Measurements from ENCODE around the gene DSTN.
A peak's percentile ranks its signal among the peaks of the same experiment; 100 is the strongest.

DSTN gene

DNA sequence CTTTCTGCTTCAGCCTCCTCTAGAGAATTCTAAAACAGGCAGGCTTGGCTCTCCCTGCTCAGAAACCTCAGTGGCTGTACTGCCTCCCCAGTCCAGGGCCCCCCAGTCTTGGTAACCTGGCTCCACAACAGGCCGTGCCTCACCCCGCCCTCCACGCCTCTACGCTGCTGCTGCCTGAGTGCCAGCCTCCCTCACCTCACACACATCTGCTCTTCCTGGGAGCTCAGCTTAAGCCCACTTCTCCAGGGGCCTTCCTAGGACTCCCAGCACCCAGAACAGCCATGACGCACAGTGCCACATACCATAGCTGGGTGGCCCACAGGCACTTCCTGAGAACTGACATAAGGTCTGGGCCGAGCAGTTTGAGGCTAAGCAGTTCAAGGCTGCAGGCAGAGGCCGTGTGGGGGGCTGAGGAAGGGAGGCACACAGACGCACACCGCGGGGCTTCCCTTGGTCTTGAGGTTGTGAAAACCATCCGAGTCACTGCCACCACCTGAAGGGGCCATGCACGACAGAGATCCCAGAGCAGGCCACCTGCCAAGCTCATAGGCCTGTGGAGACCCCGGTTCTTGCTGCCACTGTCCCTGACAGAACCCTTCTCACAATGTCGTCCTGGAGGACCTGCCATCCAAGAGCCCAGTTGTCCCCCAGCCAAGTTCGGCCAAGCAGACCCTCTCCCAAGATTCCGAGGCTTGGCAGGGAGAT lies 42.6 kb downstream of the DSTN start:
- peak; percentile 12 for ATAC-seq
- TF ChIP-seq BACH2 (CRISPR knock-in tag; IDR thresholded peaks at IDR 0.05; ENCODE audit: borderline replicate concordance) (no peak), GLIS3 (CRISPR knock-in tag; IDR thresholded peaks at IDR 0.05) (no peak), SNAI2 (CRISPR knock-in tag; IDR thresholded peaks at IDR 0.05) (no peak), ZC3H10 (CRISPR knock-in tag; IDR thresholded peaks at IDR 0.05) (no peak), ZNF8 (CRISPR knock-in tag; IDR thresholded peaks at IDR 0.05) (no peak), OSR1 (CRISPR knock-in tag; IDR thresholded peaks at IDR 0.05) (no peak), TOX (CRISPR knock-in tag; IDR thresholded peaks at IDR 0.05; ENCODE audit: borderline replicate concordance) (no peak)
- TF ChIP-seq, protein P1, sequence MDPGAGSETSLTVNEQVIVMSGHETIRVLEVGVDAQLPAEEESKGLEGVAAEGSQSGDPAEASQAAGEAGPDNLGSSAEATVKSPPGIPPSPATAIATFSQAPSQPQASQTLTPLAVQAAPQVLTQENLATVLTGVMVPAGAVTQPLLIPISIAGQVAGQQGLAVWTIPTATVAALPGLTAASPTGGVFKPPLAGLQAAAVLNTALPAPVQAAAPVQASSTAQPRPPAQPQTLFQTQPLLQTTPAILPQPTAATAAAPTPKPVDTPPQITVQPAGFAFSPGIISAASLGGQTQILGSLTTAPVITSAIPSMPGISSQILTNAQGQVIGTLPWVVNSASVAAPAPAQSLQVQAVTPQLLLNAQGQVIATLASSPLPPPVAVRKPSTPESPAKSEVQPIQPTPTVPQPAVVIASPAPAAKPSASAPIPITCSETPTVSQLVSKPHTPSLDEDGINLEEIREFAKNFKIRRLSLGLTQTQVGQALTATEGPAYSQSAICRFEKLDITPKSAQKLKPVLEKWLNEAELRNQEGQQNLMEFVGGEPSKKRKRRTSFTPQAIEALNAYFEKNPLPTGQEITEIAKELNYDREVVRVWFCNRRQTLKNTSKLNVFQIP (CRISPR knock-in tag; IDR thresholded peaks at IDR 0.05; ENCODE audit: borderline replicate concordance, low read depth), result no peak

DNA sequence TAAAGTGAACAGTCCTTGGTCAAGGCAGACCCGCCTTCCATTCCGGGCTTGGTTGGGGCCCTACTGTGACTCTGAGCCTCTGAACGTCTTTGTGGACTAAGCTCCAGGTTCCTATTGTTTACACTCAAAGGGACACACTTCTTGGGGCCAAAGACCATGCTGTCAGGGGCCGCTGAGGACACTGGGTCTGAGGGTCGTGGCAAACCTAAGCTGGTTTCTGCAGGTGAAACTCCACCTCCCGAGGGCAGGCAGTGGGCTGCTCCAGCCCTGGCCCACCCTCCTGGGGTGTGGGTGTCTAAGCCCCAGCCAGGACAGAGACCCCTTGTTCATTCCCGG lies 43.1 kb downstream of the DSTN start:
- TF ChIP-seq, protein P2, sequence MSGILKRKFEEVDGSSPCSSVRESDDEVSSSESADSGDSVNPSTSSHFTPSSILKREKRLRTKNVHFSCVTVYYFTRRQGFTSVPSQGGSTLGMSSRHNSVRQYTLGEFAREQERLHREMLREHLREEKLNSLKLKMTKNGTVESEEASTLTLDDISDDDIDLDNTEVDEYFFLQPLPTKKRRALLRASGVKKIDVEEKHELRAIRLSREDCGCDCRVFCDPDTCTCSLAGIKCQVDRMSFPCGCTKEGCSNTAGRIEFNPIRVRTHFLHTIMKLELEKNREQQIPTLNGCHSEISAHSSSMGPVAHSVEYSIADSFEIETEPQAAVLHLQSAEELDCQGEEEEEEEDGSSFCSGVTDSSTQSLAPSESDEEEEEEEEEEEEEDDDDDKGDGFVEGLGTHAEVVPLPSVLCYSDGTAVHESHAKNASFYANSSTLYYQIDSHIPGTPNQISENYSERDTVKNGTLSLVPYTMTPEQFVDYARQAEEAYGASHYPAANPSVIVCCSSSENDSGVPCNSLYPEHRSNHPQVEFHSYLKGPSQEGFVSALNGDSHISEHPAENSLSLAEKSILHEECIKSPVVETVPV (CRISPR knock-in tag; IDR thresholded peaks at IDR 0.05), result no peak
- TF ChIP-seq, protein P3, sequence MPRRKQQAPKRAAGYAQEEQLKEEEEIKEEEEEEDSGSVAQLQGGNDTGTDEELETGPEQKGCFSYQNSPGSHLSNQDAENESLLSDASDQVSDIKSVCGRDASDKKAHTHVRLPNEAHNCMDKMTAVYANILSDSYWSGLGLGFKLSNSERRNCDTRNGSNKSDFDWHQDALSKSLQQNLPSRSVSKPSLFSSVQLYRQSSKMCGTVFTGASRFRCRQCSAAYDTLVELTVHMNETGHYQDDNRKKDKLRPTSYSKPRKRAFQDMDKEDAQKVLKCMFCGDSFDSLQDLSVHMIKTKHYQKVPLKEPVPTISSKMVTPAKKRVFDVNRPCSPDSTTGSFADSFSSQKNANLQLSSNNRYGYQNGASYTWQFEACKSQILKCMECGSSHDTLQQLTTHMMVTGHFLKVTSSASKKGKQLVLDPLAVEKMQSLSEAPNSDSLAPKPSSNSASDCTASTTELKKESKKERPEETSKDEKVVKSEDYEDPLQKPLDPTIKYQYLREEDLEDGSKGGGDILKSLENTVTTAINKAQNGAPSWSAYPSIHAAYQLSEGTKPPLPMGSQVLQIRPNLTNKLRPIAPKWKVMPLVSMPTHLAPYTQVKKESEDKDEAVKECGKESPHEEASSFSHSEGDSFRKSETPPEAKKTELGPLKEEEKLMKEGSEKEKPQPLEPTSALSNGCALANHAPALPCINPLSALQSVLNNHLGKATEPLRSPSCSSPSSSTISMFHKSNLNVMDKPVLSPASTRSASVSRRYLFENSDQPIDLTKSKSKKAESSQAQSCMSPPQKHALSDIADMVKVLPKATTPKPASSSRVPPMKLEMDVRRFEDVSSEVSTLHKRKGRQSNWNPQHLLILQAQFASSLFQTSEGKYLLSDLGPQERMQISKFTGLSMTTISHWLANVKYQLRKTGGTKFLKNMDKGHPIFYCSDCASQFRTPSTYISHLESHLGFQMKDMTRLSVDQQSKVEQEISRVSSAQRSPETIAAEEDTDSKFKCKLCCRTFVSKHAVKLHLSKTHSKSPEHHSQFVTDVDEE (CRISPR knock-in tag; IDR thresholded peaks at IDR 0.05), result no peak
- TF ChIP-seq ZNF565 (CRISPR knock-in tag; conservative IDR thresholded peaks at IDR 0.05; ENCODE audit: low read depth) (no peak), TCF4 (CRISPR knock-in tag; IDR thresholded peaks at IDR 0.05; ENCODE audit: borderline replicate concordance) (no peak), ISL1 (CRISPR knock-in tag; IDR thresholded peaks at IDR 0.05) (no peak), TOX (CRISPR knock-in tag; IDR thresholded peaks at IDR 0.05; ENCODE audit: borderline replicate concordance) (no peak), ZNF70 (CRISPR knock-in tag; IDR thresholded peaks at IDR 0.05) (no peak), BACH2 (CRISPR knock-in tag; IDR thresholded peaks at IDR 0.05; ENCODE audit: borderline replicate concordance) (no peak), RARB (CRISPR knock-in tag; IDR thresholded peaks at IDR 0.05) (no peak), ARNTL (CRISPR knock-in tag; IDR thresholded peaks at IDR 0.05; ENCODE audit: borderline replicate concordance, low read depth) (no peak), CSDC2 (CRISPR knock-in tag; IDR thresholded peaks at IDR 0.05) (no peak), PPARA (CRISPR knock-in tag; IDR thresholded peaks at IDR 0.05; ENCODE audit: borderline replicate concordance) (no peak), ZFP30 (CRISPR knock-in tag; IDR thresholded peaks at IDR 0.05) (no peak), GLIS3 (CRISPR knock-in tag; IDR thresholded peaks at IDR 0.05) (no peak), SNAI2 (CRISPR knock-in tag; IDR thresholded peaks at IDR 0.05) (no peak), OSR1 (CRISPR knock-in tag; IDR thresholded peaks at IDR 0.05) (no peak)
- TF ChIP-seq, protein P4, sequence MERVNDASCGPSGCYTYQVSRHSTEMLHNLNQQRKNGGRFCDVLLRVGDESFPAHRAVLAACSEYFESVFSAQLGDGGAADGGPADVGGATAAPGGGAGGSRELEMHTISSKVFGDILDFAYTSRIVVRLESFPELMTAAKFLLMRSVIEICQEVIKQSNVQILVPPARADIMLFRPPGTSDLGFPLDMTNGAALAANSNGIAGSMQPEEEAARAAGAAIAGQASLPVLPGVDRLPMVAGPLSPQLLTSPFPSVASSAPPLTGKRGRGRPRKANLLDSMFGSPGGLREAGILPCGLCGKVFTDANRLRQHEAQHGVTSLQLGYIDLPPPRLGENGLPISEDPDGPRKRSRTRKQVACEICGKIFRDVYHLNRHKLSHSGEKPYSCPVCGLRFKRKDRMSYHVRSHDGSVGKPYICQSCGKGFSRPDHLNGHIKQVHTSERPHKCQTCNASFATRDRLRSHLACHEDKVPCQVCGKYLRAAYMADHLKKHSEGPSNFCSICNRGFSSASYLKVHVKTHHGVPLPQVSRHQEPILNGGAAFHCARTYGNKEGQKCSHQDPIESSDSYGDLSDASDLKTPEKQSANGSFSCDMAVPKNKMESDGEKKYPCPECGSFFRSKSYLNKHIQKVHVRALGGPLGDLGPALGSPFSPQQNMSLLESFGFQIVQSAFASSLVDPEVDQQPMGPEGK (CRISPR knock-in tag; IDR thresholded peaks at IDR 0.05; ENCODE audit: borderline replicate concordance), result no peak
- TF ChIP-seq, protein P1 (CRISPR knock-in tag; IDR thresholded peaks at IDR 0.05; ENCODE audit: borderline replicate concordance, low read depth), result no peak
- ATAC-seq, result no peak
